Activated naive CD4-positive, alpha-beta T cell treated with anti-CD3 and anti-CD28 coated beads, Interleukin-2, amount 50 U/mL, for 72 hours (primary cell): ENCODE results near the gene RFX2. TPM values are rescaled to one million over a fixed set of nuclear protein-coding genes. Genes with fewer than 3 reads are reported as not detected.
"Not testable (repeated sequence)": the region's sequence is repeated elsewhere in the genome, so short reads cannot be mapped to it uniquely, and the experiment has no call there.

Experiments
- ATAC-seq, 2 donors: fragments of 150-1000 bp; cut with Tn5 transposase; 2 replicates each; pipeline ENCODE4 v1.10.0; 2021; ENCODE audit warnings: mild to moderate bottlenecking in 2 of 2, moderate library complexity in 2 of 2
- DNase-seq, 2 donors: peaks; one replicate each; pipeline ENCODE4 v3.0.0; 2021 to 2022; ENCODE audit warnings: low spot score in 2 of 2
- H3K27ac Mint-ChIP-seq, 2 donors: one replicate each; pipeline ENCODE4 v1.8.0; 2022; ENCODE audit warnings: mild to moderate bottlenecking in 2 of 2, mixed read lengths in 2 of 2
- H3K36me3 Mint-ChIP-seq, 2 donors: one replicate each; pipeline ENCODE4 v1.8.0; 2022; ENCODE audit warnings: mixed read lengths in 2 of 2
- H3K9me3 Mint-ChIP-seq, 2 donors: one replicate each; pipeline ENCODE4 v1.8.0; 2022; ENCODE audit warnings: mixed read lengths in 2 of 2
- total RNA-seq, 2 donors: library from RNA; stranded (reverse); gene quantifications; one replicate each; pipeline ENCODE4 v1.2.3, GENCODE V29; 2022

Gene RFX2
- total RNA-seq, 2 donors from 2014 or later: 11.2 to 13.8 TPM

GRCh38 chr19:6109947-6110346 lies 353 bp downstream of the RFX2 start:
- DNase-seq: no peak
- Mint-ChIP-seq H3K27ac (peak overlapping the region; percentile 94 to 98), H3K36me3 (peaks cover 7 to 15% of the 10 kb centered on the region in 2 donors), H3K9me3 (no peaks in the 10 kb centered on the region)
- ATAC-seq: no peak

- no peaks in the 10 kb centered on the region for H3K9me3 Mint-ChIP-seq
- ATAC-seq (no peak), DNase-seq (peak in 1 of 2 donors; percentile 55)
- peak overlapping the region; percentile 94 to 98 for H3K27ac Mint-ChIP-seq
- peaks cover 7 to 15% of the 10 kb centered on the region in 2 donors for H3K36me3 Mint-ChIP-seq
Observed at GRCh38 chr19:6108721-6109633, 1.3 kb downstream of the RFX2 start.

- ATAC-seq, H3K27ac Mint-ChIP-seq, H3K9me3 Mint-ChIP-seq: not testable (repeated sequence)
Observed at GRCh38 chr19:6106643-6107294, 3.5 kb downstream of the RFX2 start.

GRCh38 chr19:6105444-6105843 lies 4.9 kb downstream of the RFX2 start:
- ATAC-seq (no peak), DNase-seq (no peak)
- Mint-ChIP-seq H3K36me3 (peaks cover 8 to 40% of the 10 kb centered on the region in 2 donors), H3K9me3 (peaks cover 4% of the 10 kb centered on the region in 2 donors), H3K27ac (no peak overlapping the region)

More at GRCh38 chr19:6106643-6107294, 3.5 kb downstream of the RFX2 start:
- H3K36me3 Mint-ChIP-seq: peaks cover 7 to 26% of the 10 kb centered on the region in 2 donors
- DNase-seq: not testable (repeated sequence)

- no peak overlapping the region for H3K27ac Mint-ChIP-seq
- DNase-seq: no peak
- H3K36me3 Mint-ChIP-seq: peaks cover 9 to 38% of the 10 kb centered on the region in 2 donors
- peaks cover 11% of the 10 kb centered on the region in 2 donors for H3K9me3 Mint-ChIP-seq
- no peak for ATAC-seq
Observed at GRCh38 chr19:6103894-6104293, 6.4 kb downstream of the RFX2 start.

GRCh38 chr19:6103217-6103644 lies 7.1 kb downstream of the RFX2 start:
- Mint-ChIP-seq H3K27ac (no peak overlapping the region), H3K36me3 (peaks cover 9 to 33% of the 10 kb centered on the region in 2 donors), H3K9me3 (peaks cover 11% of the 10 kb centered on the region in 2 donors)
- DNase-seq: no peak
- ATAC-seq: no peak

- Mint-ChIP-seq H3K9me3 (peaks cover 11% of the 10 kb centered on the region in 2 donors), H3K36me3 (peaks cover 9 to 33% of the 10 kb centered on the region in 2 donors), H3K27ac (no peak overlapping the region)
- no peak for ATAC-seq
- DNase-seq: no peak
Observed at GRCh38 chr19:6101991-6102390, 8.3 kb downstream of the RFX2 start.

GRCh38 chr19:6101291-6101825 lies 8.9 kb downstream of the RFX2 start:
- Mint-ChIP-seq H3K27ac (no peak overlapping the region), H3K36me3 (peaks cover 9 to 33% of the 10 kb centered on the region in 2 donors), H3K9me3 (peaks cover 11% of the 10 kb centered on the region in 2 donors)
- DNase-seq (no peak), ATAC-seq (no peak)

- Mint-ChIP-seq H3K27ac (peak overlapping the region; percentile 58 to 66), H3K9me3 (peaks cover 11% of the 10 kb centered on the region in 2 donors), H3K36me3 (peaks cover 9 to 33% of the 10 kb centered on the region in 2 donors)
- DNase-seq: peak in 1 of 2 donors; percentile 41
- peak in 1 of 2 donors; percentile 67 for ATAC-seq
Observed at GRCh38 chr19:6100284-6100915, 9.9 kb downstream of the RFX2 start.

- Mint-ChIP-seq H3K27ac (peak overlapping the region in 1 of 2 donors; percentile 58), H3K36me3 (peaks cover 9 to 33% of the 10 kb centered on the region in 2 donors), H3K9me3 (peaks cover 11% of the 10 kb centered on the region in 2 donors)
- ATAC-seq (no peak), DNase-seq (no peak)
Observed at GRCh38 chr19:6099599-6099998, 10.7 kb downstream of the RFX2 start.

GRCh38 chr19:6099033-6099432 lies 11.3 kb downstream of the RFX2 start:
- Mint-ChIP-seq H3K9me3 (peaks cover 11% of the 10 kb centered on the region in 2 donors), H3K36me3 (peaks cover 9 to 33% of the 10 kb centered on the region in 2 donors), H3K27ac (no peak overlapping the region)
- DNase-seq (no peak), ATAC-seq (no peak)

- ATAC-seq: no peak
- DNase-seq: no peak
- H3K9me3 Mint-ChIP-seq: peaks cover 11% of the 10 kb centered on the region in 2 donors
- H3K36me3 Mint-ChIP-seq: peaks cover 9 to 33% of the 10 kb centered on the region in 2 donors
- no peak overlapping the region for H3K27ac Mint-ChIP-seq
Observed at GRCh38 chr19:6098574-6098973, 11.7 kb downstream of the RFX2 start.

- DNase-seq (no peak), ATAC-seq (no peak)
- Mint-ChIP-seq H3K36me3 (peaks cover 9 to 33% of the 10 kb centered on the region in 2 donors), H3K9me3 (peaks cover 11% of the 10 kb centered on the region in 2 donors), H3K27ac (no peak overlapping the region)
Observed at GRCh38 chr19:6097911-6098310, 12.4 kb downstream of the RFX2 start.

- no peak overlapping the region for H3K27ac Mint-ChIP-seq
- H3K9me3 Mint-ChIP-seq: peaks cover 7% of the 10 kb centered on the region in 2 donors
- peaks cover 9 to 12% of the 10 kb centered on the region in 2 donors for H3K36me3 Mint-ChIP-seq
- DNase-seq: no peak
- ATAC-seq: no peak
Observed at GRCh38 chr19:6095760-6096159, 14.5 kb downstream of the RFX2 start.

- H3K27ac Mint-ChIP-seq: no peak overlapping the region
Observed at GRCh38 chr19:6092329-6093286, 17.7 kb downstream of the RFX2 start.

More at GRCh38 chr19:6092329-6093286, 17.7 kb downstream of the RFX2 start:
- no peaks in the 10 kb centered on the region for H3K9me3 Mint-ChIP-seq
- ATAC-seq (no peak), DNase-seq (no peak)
- H3K36me3 Mint-ChIP-seq: no peaks in the 10 kb centered on the region
